ENCODE data around the gene UBA5.

- TF ChIP-seq CBX3 (IDR thresholded peaks at IDR 0.05; ENCODE audit: borderline replicate concordance in 1 of 2, low read length in 2 of 2) = no peak
- no peak for TF ChIP-seq FOXJ3 (CRISPR knock-in tag; IDR thresholded peaks at IDR 0.05)
- no peak for TF ChIP-seq SIN3A (IDR thresholded peaks at IDR 0.05; ENCODE audit: borderline replicate concordance in 2 of 2, control insufficient read depth in 1 of 2, low read depth in 2 of 2, low read length in 2 of 2)
- TF ChIP-seq, protein P1, sequence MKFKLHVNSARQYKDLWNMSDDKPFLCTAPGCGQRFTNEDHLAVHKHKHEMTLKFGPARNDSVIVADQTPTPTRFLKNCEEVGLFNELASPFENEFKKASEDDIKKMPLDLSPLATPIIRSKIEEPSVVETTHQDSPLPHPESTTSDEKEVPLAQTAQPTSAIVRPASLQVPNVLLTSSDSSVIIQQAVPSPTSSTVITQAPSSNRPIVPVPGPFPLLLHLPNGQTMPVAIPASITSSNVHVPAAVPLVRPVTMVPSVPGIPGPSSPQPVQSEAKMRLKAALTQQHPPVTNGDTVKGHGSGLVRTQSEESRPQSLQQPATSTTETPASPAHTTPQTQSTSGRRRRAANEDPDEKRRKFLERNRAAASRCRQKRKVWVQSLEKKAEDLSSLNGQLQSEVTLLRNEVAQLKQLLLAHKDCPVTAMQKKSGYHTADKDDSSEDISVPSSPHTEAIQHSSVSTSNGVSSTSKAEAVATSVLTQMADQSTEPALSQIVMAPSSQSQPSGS (CRISPR knock-in tag; IDR thresholded peaks at IDR 0.05) = no peak
- TF ChIP-seq PHB2 (IDR thresholded peaks at IDR 0.05; ENCODE audit: low read depth) = no peak
- no peak for TF ChIP-seq CBX2 (IDR thresholded peaks at IDR 0.05; ENCODE audit: insufficient read depth, low read length, poor library complexity, severe bottlenecking)
- TF ChIP-seq SP2 (IDR thresholded peaks at IDR 0.05; ENCODE audit: extremely low read depth, low read depth, low read length, poor library complexity, severe bottlenecking) = no peak
- TF ChIP-seq PML (IDR thresholded peaks at IDR 0.05; ENCODE audit: low read length) = no peak
- no peak for TF ChIP-seq PREB (CRISPR knock-in tag; IDR thresholded peaks at IDR 0.05)
- TF ChIP-seq RAD51 (IDR thresholded peaks at IDR 0.05; ENCODE audit: borderline replicate concordance, low read depth) = no peak
- TF ChIP-seq RBM25 (IDR thresholded peaks at IDR 0.05; ENCODE audit: low read depth, low read length, severe bottlenecking) = no peak
Observed at GRCh38 chr3:132650153-132650552, 10.0 kb upstream of the UBA5 start.

Measured in K562 (cell line).